A549 treated with Hydrocortisone at 1 μM for 4 hours (cell line): ENCODE results near the gene RPS3. TPM values are rescaled to one million over a fixed set of nuclear protein-coding genes. Genes with fewer than 3 reads are reported as not detected.

Source experiments
- total RNA-seq: library from RNA; stranded (reverse); fragments of 200-300 nt; extraction: Qiagen RNA extraction; gene quantifications from 5 replicates; pipeline ENCODE4 v1.2.3, GENCODE V29; 2022

Gene RPS3
- 3,265 to 4,666 TPM (median 3,450 TPM) in 5 replicates for total RNA-seq

GRCh38 chr11:75399344-75400145 lies at the start of gene RPS3:
RPS3 (plus strand) TSS chr11:75399518; CDS start chr11:75399548, 30 bp downstream.

GRCh38 chr11:75351541-75351790 lies 47.9 kb upstream of the RPS3 start, which contains the start of gene ARRB1:
ARRB1 (minus strand) TSS chr11:75351661; CDS start chr11:75351607, 54 bp downstream.

GRCh38 chr11:75432911-75433321 lies 33.6 kb downstream of the RPS3 start, which contains the start of gene KLHL35:
KLHL35 (minus strand) TSS chr11:75433203; CDS start chr11:75430629, 2,574 bp downstream.

Other genes with a start within 250 kb of the RPS3 start
- gene SLCO2B1, start 248.4 kb upstream of the RPS3 start, total RNA-seq: 3.0 to 5.2 TPM (median 3.6 TPM) in 5 replicates
- gene TPBGL, start 158.7 kb upstream of the RPS3 start, total RNA-seq: 0.09 to 0.28 TPM (median 0.14 TPM) in 5 replicates
- 10.3 to 19.3 TPM (median 17.6 TPM) in 5 replicates for gene ARRB1, start 47.9 kb upstream of the RPS3 start, total RNA-seq
- 0.82 to 1.5 TPM (median 0.89 TPM) in 5 replicates for gene KLHL35, start 33.7 kb downstream of the RPS3 start, total RNA-seq
- 11.8 to 15.2 TPM (median 12.6 TPM) in 5 replicates for gene GDPD5, start 126.4 kb downstream of the RPS3 start, total RNA-seq
- 80.0 to 90.3 TPM (median 86.9 TPM) in 5 replicates for gene SERPINH1, start 162.7 kb downstream of the RPS3 start, total RNA-seq